ENCODE results near the gene GADD45B.
"Not testable (repeated sequence)": the region's sequence is repeated elsewhere in the genome, so short reads cannot be mapped to it uniquely, and the experiment has no call there.

GADD45B gene

GRCh38 chr19:2490659-2491058 is 14.7 kb downstream of the GADD45B start:
- no peak for DNase-seq

GRCh38 chr19:2491130-2491801 is 15.3 kb downstream of the GADD45B start:
- peak; percentile 94 for DNase-seq

GRCh38 chr19:2492870-2493269 is 16.9 kb downstream of the GADD45B start:
- DNase-seq, result no peak

- DNase-seq, result not testable (repeated sequence)
These were observed 17.5 kb downstream of the GADD45B start for GRCh38 chr19:2493448-2493847.

GRCh38 chr19:2494084-2494446 is 18.1 kb downstream of the GADD45B start:
- peak; percentile 13 for DNase-seq

GRCh38 chr19:2494447-2495129 is 18.7 kb downstream of the GADD45B start:
- peak; percentile 72 for DNase-seq

GRCh38 chr19:2495130-2495641 is 19.3 kb downstream of the GADD45B start:
- peak; percentile 62 for DNase-seq

GRCh38 chr19:2495651-2496316 is 19.9 kb downstream of the GADD45B start:
- DNase-seq, result no peak

GRCh38 chr19:2497186-2497585 is 21.3 kb downstream of the GADD45B start:
- no peak for DNase-seq

- DNase-seq, result no peak
These were observed 24.2 kb downstream of the GADD45B start for GRCh38 chr19:2500156-2500555.

GRCh38 chr19:2500841-2501261 is 24.9 kb downstream of the GADD45B start:
- no peak for DNase-seq

GRCh38 chr19:2503521-2504109 is 27.7 kb downstream of the GADD45B start:
- DNase-seq, result no peak

GRCh38 chr19:2506656-2507055 is 30.7 kb downstream of the GADD45B start:
- DNase-seq, result not testable (repeated sequence)

- peak; percentile 94 for DNase-seq
These were observed 31.2 kb downstream of the GADD45B start for GRCh38 chr19:2507109-2507508.

- no peak for DNase-seq
These were observed 33.2 kb downstream of the GADD45B start for GRCh38 chr19:2509096-2509495.

- no peak for DNase-seq
These were observed 35.6 kb downstream of the GADD45B start for GRCh38 chr19:2511570-2511969.

GRCh38 chr19:2511991-2512390 is 36.1 kb downstream of the GADD45B start:
- no peak for DNase-seq

- no peak for DNase-seq
These were observed 36.9 kb downstream of the GADD45B start for GRCh38 chr19:2512523-2513431.

GRCh38 chr19:2514981-2515518 is 39.1 kb downstream of the GADD45B start:
- DNase-seq, result no peak

- DNase-seq, result no peak
These were observed 40.8 kb downstream of the GADD45B start for GRCh38 chr19:2516727-2517126.

- peak; percentile 48 for DNase-seq
These were observed 42.1 kb downstream of the GADD45B start for GRCh38 chr19:2517881-2518601.
